ENCODE data around the gene GLG1. TPM values are rescaled to one million over a fixed set of nuclear protein-coding genes. Genes with fewer than 3 reads are reported as not detected.

The GLG1 gene
- total RNA-seq, 1 donor from 2014 or later: 153 TPM

DNA sequence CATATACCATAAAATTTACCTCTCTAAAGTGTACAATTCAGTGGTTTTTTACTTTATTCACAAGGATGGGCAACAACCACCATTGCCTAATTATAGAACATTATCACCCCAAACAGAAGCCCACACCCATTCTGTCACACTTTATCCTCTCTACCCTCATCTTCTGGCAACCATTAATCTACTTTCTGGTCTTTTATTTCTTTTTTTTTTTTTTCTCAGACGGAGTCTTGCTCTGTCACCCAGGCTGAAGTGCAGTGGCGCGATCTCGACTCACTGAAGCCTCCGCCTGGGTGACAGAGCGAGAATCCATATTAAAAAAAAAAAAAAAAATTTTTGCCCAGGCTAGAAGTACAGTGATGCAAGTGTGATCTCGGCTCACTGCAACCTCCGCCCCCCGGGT is 95.0 kb downstream of the GLG1 start:
- DNase-seq (ENCODE audit: low read depth) (no peak), FAIRE-seq (no peak)
- peaks cover 15% of the 10 kb centered on the region for H3K4me1 Mint-ChIP-seq (ENCODE audit: low read depth, unreplicated experiment)
- Histone ChIP-seq H3K9me3 (ENCODE audit: insufficient read depth, low read depth, low read length) (no peaks in the 10 kb centered on the region), H3K27ac (ENCODE audit: low read depth, low read length) (no peak overlapping the region), H4K20me1 (ENCODE audit: insufficient read depth, low read length) (peaks cover 37% of the 10 kb centered on the region), H2AFZ (ENCODE audit: low read depth, low read length) (no peak overlapping the region), H3K27me3 (ENCODE audit: insufficient read depth, low read length) (no peaks in the 10 kb centered on the region), H3K9ac (ENCODE audit: low read length) (no peak overlapping the region), H3K36me3 (ENCODE audit: insufficient read depth, low read length) (no peaks in the 10 kb centered on the region), H3K4me2 (ENCODE audit: low read length) (no peak overlapping the region), H3K79me2 (ENCODE audit: insufficient read depth, low read length) (peaks cover 31% of the 10 kb centered on the region), H3K4me1 (ENCODE audit: insufficient read depth, low read length) (no peaks in the 10 kb centered on the region), H3K4me3 (ENCODE audit: insufficient read depth, low read depth, low read length) (no peak overlapping the region)
- H3K36me3 Mint-ChIP-seq (ENCODE audit: low read depth, unreplicated experiment): peaks cover 9% of the 10 kb centered on the region
- TF ChIP-seq, protein P1, sequence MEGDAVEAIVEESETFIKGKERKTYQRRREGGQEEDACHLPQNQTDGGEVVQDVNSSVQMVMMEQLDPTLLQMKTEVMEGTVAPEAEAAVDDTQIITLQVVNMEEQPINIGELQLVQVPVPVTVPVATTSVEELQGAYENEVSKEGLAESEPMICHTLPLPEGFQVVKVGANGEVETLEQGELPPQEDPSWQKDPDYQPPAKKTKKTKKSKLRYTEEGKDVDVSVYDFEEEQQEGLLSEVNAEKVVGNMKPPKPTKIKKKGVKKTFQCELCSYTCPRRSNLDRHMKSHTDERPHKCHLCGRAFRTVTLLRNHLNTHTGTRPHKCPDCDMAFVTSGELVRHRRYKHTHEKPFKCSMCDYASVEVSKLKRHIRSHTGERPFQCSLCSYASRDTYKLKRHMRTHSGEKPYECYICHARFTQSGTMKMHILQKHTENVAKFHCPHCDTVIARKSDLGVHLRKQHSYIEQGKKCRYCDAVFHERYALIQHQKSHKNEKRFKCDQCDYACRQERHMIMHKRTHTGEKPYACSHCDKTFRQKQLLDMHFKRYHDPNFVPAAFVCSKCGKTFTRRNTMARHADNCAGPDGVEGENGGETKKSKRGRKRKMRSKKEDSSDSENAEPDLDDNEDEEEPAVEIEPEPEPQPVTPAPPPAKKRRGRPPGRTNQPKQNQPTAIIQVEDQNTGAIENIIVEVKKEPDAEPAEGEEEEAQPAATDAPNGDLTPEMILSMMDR (IDR thresholded peaks at IDR 0.05; ENCODE audit: insufficient read depth, low read depth, low read length): no peak
- TF ChIP-seq EZH2 (IDR thresholded peaks at IDR 0.05; ENCODE audit: insufficient read depth, low read length): no peak
- no peak overlapping the region for H3K27ac Mint-ChIP-seq (ENCODE audit: unreplicated experiment)
- no peaks in the 10 kb centered on the region for H3K27me3 Mint-ChIP-seq (ENCODE audit: low read depth, unreplicated experiment)
- no peak overlapping the region for H3K4me3 Mint-ChIP-seq (ENCODE audit: unreplicated experiment)
- peaks cover 3% of the 10 kb centered on the region for H3K9me3 Mint-ChIP-seq (ENCODE audit: unreplicated experiment)

GRCh38 chr16:74505011-74505410 is 101.9 kb downstream of the GLG1 start:
- Histone ChIP-seq H3K27ac (ENCODE audit: low read depth, low read length) (no peak overlapping the region), H3K27me3 (ENCODE audit: insufficient read depth, low read length) (no peaks in the 10 kb centered on the region), H3K79me2 (ENCODE audit: insufficient read depth, low read length) (peaks cover 10% of the 10 kb centered on the region), H3K4me1 (ENCODE audit: insufficient read depth, low read length) (peaks cover 8% of the 10 kb centered on the region), H4K20me1 (ENCODE audit: insufficient read depth, low read length) (peaks cover 45% of the 10 kb centered on the region), H3K4me3 (ENCODE audit: insufficient read depth, low read depth, low read length) (no peak overlapping the region), H3K4me2 (ENCODE audit: low read length) (no peak overlapping the region), H3K9ac (ENCODE audit: low read length) (no peak overlapping the region), H2AFZ (ENCODE audit: low read depth, low read length) (no peak overlapping the region), H3K9me3 (ENCODE audit: insufficient read depth, low read depth, low read length) (no peaks in the 10 kb centered on the region), H3K36me3 (ENCODE audit: insufficient read depth, low read length) (peaks cover 9% of the 10 kb centered on the region)
- Mint-ChIP-seq H3K36me3 (ENCODE audit: low read depth, unreplicated experiment) (peaks cover 3% of the 10 kb centered on the region), H3K4me3 (ENCODE audit: unreplicated experiment) (no peak overlapping the region), H3K9me3 (ENCODE audit: unreplicated experiment) (no peaks in the 10 kb centered on the region), H3K27me3 (ENCODE audit: low read depth, unreplicated experiment) (no peaks in the 10 kb centered on the region), H3K27ac (ENCODE audit: unreplicated experiment) (no peak overlapping the region), H3K4me1 (ENCODE audit: low read depth, unreplicated experiment) (peaks cover 21% of the 10 kb centered on the region)
- DNase-seq (ENCODE audit: low read depth) (no peak), FAIRE-seq (no peak)
- TF ChIP-seq EZH2 (IDR thresholded peaks at IDR 0.05; ENCODE audit: insufficient read depth, low read length): no peak
- TF ChIP-seq, protein P1 (IDR thresholded peaks at IDR 0.05; ENCODE audit: insufficient read depth, low read depth, low read length): no peak

- Histone ChIP-seq H3K36me3 (ENCODE audit: insufficient read depth, low read length) (peaks cover 9% of the 10 kb centered on the region), H4K20me1 (ENCODE audit: insufficient read depth, low read length) (peaks cover 40% of the 10 kb centered on the region), H3K4me2 (ENCODE audit: low read length) (no peak overlapping the region), H3K4me3 (ENCODE audit: insufficient read depth, low read depth, low read length) (no peak overlapping the region), H3K27ac (ENCODE audit: low read depth, low read length) (no peak overlapping the region), H3K9ac (ENCODE audit: low read length) (no peak overlapping the region), H3K27me3 (ENCODE audit: insufficient read depth, low read length) (no peaks in the 10 kb centered on the region), H3K79me2 (ENCODE audit: insufficient read depth, low read length) (peaks cover 10% of the 10 kb centered on the region), H2AFZ (ENCODE audit: low read depth, low read length) (no peak overlapping the region), H3K4me1 (ENCODE audit: insufficient read depth, low read length) (peaks cover 8% of the 10 kb centered on the region), H3K9me3 (ENCODE audit: insufficient read depth, low read depth, low read length) (no peaks in the 10 kb centered on the region)
- DNase-seq (ENCODE audit: low read depth) (no peak), FAIRE-seq (no peak)
- H3K27me3 Mint-ChIP-seq (ENCODE audit: low read depth, unreplicated experiment): no peaks in the 10 kb centered on the region
- H3K36me3 Mint-ChIP-seq (ENCODE audit: low read depth, unreplicated experiment): peaks cover 4% of the 10 kb centered on the region
- H3K27ac Mint-ChIP-seq (ENCODE audit: unreplicated experiment): no peak overlapping the region
- no peak overlapping the region for H3K4me3 Mint-ChIP-seq (ENCODE audit: unreplicated experiment)
- H3K9me3 Mint-ChIP-seq (ENCODE audit: unreplicated experiment): no peaks in the 10 kb centered on the region
- TF ChIP-seq, protein P1 (IDR thresholded peaks at IDR 0.05; ENCODE audit: insufficient read depth, low read depth, low read length): no peak
- peaks cover 16% of the 10 kb centered on the region for H3K4me1 Mint-ChIP-seq (ENCODE audit: low read depth, unreplicated experiment)
Measured at GRCh38 chr16:74503412-74503811, 103.5 kb downstream of the GLG1 start.
